Smooth muscle cell (in vitro differentiated cells): ENCODE data around the gene DACH1. TPM values are rescaled to one million over a fixed set of nuclear protein-coding genes. Genes with fewer than 3 reads are reported as not detected.

ENCODE experiments used
- DNase-seq: peaks from one replicate; lab custom pipeline; 2025; ENCODE audit not compliant: unreplicated experiment; lab: John Stamatoyannopoulos, UW
- H2AFZ ChIP-seq: fragments of 200-600 bp; sonication (generic); 2 replicates; pipeline ENCODE4 v1.6.0; 2016; ENCODE audit warnings: antibody characterized with exemption, low read depth, mild to moderate bottlenecking
- H3F3A ChIP-seq: fragments of 200-600 bp; sonication (generic); 2 replicates; pipeline ENCODE4 v1.6.0; 2017; ENCODE audit warnings: antibody characterized with exemption, low read depth
- H3K27ac ChIP-seq: fragments of 200-600 bp; sonication (generic); 2 replicates; pipeline ENCODE4 v1.5.1; 2016; ENCODE audit warnings: low read depth, mild to moderate bottlenecking
- H3K27me3 ChIP-seq: fragments of 200-600 bp; sonication (generic); 2 replicates; pipeline ENCODE4 v1.6.1; 2016; ENCODE audit warnings: low read depth, mild to moderate bottlenecking
- H3K36me3 ChIP-seq: fragments of 200-600 bp; sonication (generic); 2 replicates; pipeline ENCODE4 v1.5.1; 2016; ENCODE audit warnings: low read depth
- H3K4me1 ChIP-seq: fragments of 200-600 bp; sonication (generic); 2 replicates; pipeline ENCODE4 v1.5.1; 2016; ENCODE audit warnings: low read depth
- H3K4me2 ChIP-seq: fragments of 200-600 bp; sonication (generic); 2 replicates; pipeline ENCODE4 v1.6.0; 2016; ENCODE audit warnings: mild to moderate bottlenecking
- H3K4me3 ChIP-seq: fragments of 200-600 bp; sonication (generic); 2 replicates; pipeline ENCODE4 v1.5.1; 2016; ENCODE audit warnings: mild to moderate bottlenecking
- H3K79me2 ChIP-seq: fragments of 200-600 bp; sonication (generic); 2 replicates; pipeline ENCODE4 v1.6.0; 2016; ENCODE audit warnings: low read depth, mild to moderate bottlenecking
- H3K9ac ChIP-seq: fragments of 200-600 bp; sonication (generic); 2 replicates; pipeline ENCODE4 v1.6.0; 2016; ENCODE audit warnings: low read depth
- H3K9me3 ChIP-seq: fragments of 200-600 bp; sonication (generic); replicated peaks from 2 replicates; pipeline ENCODE4 v1.5.1; 2016; ENCODE audit warnings: low read depth
- H4K20me1 ChIP-seq: fragments of 200-600 bp; sonication (generic); 2 replicates; pipeline ENCODE4 v1.6.0; 2016; ENCODE audit warnings: low read depth
- WGBS: methylation state at CpG from one replicate; pipeline ENCODE4 v1.1.7; 2016; ENCODE audit warnings: low lambda C conversion rate; 5-methylcytosine and 5-hydroxymethylcytosine counted together
- polyA plus RNA-seq: library from polyadenylated mRNA; unstranded; fragments of >200 nt; fragmentation: Nextera tagmentation; extraction: Ambion mirVana; gene quantifications from 2 replicates; pipeline ENCODE4 v1.2.1, GENCODE V29; 2016
- total RNA-seq: library from RNA; depleted of rRNA; stranded (reverse); fragments of >200 nt; gene quantifications from 2 replicates; pipeline ENCODE4 v1.2.3, GENCODE V29; 2014
- TF ChIP-seq, protein P1 (sequence below): fragments of 200-600 bp; sonication (generic); IDR thresholded peaks from 2 replicates; pipeline ENCODE4 v1.5.1; 2017; ENCODE audit warnings: borderline replicate concordance, mild to moderate bottlenecking, antibody characterized with exemption; ENCODE audit not compliant: insufficient read depth, poor library complexity, severe bottlenecking

DACH1 gene
- total and polyA plus RNA-seq, 2 experiments from 2014 or later = 0.33 to 1.6 TPM

DNA sequence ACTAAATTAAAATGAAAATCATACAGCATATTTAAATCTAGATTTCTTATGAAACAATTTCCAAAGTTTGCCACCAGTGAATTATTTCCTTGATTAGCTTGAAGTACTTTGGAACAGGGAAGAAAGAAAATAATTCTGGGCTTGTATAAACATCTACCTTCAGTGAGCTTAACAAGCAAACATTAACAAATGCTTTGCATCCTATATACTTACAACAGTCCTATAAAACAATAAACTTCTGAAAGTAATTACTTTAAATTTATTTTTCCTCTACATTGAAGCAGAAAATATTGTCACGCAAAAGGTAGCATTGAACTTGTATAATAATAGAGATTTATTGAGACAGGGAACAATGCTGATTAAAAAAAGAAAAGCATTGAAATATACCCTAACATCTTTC is 164.8 kb downstream of the DACH1 start:
- H3K4me1 ChIP-seq = no peaks in the 10 kb centered on the region
- no peaks in the 10 kb centered on the region for H3K27me3 ChIP-seq
- H3F3A ChIP-seq = no peaks in the 10 kb centered on the region
- TF ChIP-seq, protein P1, sequence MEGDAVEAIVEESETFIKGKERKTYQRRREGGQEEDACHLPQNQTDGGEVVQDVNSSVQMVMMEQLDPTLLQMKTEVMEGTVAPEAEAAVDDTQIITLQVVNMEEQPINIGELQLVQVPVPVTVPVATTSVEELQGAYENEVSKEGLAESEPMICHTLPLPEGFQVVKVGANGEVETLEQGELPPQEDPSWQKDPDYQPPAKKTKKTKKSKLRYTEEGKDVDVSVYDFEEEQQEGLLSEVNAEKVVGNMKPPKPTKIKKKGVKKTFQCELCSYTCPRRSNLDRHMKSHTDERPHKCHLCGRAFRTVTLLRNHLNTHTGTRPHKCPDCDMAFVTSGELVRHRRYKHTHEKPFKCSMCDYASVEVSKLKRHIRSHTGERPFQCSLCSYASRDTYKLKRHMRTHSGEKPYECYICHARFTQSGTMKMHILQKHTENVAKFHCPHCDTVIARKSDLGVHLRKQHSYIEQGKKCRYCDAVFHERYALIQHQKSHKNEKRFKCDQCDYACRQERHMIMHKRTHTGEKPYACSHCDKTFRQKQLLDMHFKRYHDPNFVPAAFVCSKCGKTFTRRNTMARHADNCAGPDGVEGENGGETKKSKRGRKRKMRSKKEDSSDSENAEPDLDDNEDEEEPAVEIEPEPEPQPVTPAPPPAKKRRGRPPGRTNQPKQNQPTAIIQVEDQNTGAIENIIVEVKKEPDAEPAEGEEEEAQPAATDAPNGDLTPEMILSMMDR = no peak
- H3K4me3 ChIP-seq = no peak overlapping the region
- no peaks in the 10 kb centered on the region for H3K36me3 ChIP-seq
- no peaks in the 10 kb centered on the region for H3K9me3 ChIP-seq
- WGBS = 93% methylated on average over 1 of the region's 1 CpG
- DNase-seq = no peak
- no peak overlapping the region for H2AFZ ChIP-seq
- H3K4me2 ChIP-seq = no peak overlapping the region
- H3K27ac ChIP-seq = no peak overlapping the region
- H4K20me1 ChIP-seq = no peaks in the 10 kb centered on the region
- no peaks in the 10 kb centered on the region for H3K79me2 ChIP-seq
- H3K9ac ChIP-seq = no peak overlapping the region

DNA sequence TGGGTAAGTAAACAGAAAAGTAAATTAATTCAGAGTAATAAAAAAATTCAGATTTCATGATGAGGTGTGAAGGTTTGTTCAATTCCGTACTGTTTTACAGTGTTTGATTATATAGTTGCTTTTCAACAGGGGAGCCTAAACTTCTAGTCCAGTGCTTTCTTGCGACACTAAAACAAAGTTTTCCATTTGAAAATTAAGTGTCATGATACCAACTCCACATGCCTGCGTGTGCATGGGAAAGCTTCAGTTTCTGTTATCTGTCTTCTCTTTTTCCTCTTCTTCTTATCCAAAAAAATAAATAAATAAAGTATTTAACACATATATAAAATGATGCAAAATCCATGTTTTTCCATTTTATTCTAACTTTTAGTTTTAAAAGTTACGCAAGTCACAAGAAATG is 165.3 kb downstream of the DACH1 start:
- Histone ChIP-seq H3K9ac (no peak overlapping the region), H3K79me2 (no peaks in the 10 kb centered on the region), H3K4me1 (no peaks in the 10 kb centered on the region), H3K4me2 (no peak overlapping the region), H3K36me3 (no peaks in the 10 kb centered on the region), H3K9me3 (no peaks in the 10 kb centered on the region), H4K20me1 (no peaks in the 10 kb centered on the region), H3K27ac (no peak overlapping the region), H3K4me3 (no peak overlapping the region), H2AFZ (no peak overlapping the region), H3K27me3 (no peaks in the 10 kb centered on the region), H3F3A (no peaks in the 10 kb centered on the region)
- WGBS = 80% methylated on average over 4 of the region's 4 CpGs
- TF ChIP-seq, protein P1 = no peak
- DNase-seq = no peak

DNA sequence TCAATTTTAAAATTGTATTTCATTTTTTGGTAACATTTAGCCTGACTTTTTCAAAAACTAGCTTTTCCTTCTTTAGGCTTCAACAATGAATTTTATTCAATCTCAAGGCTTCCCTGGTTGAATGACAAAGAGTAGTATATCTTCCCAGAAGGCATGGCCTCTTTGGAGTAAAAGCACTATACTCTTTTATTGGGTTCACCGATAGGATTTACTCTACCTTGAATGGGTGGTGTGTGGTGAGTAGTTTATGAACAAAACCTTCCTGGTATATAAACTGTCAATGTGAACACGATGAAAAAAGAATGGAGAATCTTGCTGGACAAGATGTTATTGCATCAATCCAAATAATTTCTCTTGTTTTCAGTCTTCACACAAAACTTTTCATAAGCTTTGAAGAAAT is 167.7 kb downstream of the DACH1 start:
- no peaks in the 10 kb centered on the region for H4K20me1 ChIP-seq
- TF ChIP-seq, protein P1 = no peak
- H3K9me3 ChIP-seq = no peaks in the 10 kb centered on the region
- no peak overlapping the region for H2AFZ ChIP-seq
- H3K79me2 ChIP-seq = no peaks in the 10 kb centered on the region
- H3K4me2 ChIP-seq = no peak overlapping the region
- H3K4me3 ChIP-seq = no peak overlapping the region
- no peaks in the 10 kb centered on the region for H3K36me3 ChIP-seq
- no peak for DNase-seq
- H3K4me1 ChIP-seq = no peaks in the 10 kb centered on the region
- no peaks in the 10 kb centered on the region for H3F3A ChIP-seq
- H3K27me3 ChIP-seq = no peaks in the 10 kb centered on the region
- WGBS = 85% methylated on average over 2 of the region's 2 CpGs
- H3K9ac ChIP-seq = no peak overlapping the region
- H3K27ac ChIP-seq = no peak overlapping the region

DNA sequence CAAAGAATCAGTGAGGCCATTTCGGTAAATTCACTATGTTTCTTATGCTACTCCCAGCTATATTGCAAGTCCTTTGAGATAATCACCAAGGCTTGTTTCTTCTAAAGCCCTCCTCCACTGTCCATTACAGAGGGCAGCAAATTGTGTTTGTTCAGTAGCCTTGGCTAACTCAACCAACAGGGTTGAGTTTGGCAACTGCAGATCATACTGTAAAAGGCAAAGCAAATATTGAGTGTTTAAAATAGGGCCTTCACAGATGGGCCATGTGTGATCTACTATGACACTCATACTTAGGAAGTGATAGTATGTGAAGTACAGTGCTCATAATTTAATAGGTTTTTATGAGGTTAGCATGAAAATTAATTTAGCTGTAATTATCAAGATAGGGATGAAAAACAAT is 171.3 kb downstream of the DACH1 start:
- TF ChIP-seq, protein P1 = no peak
- WGBS = 100% methylated on average over 1 of the region's 1 CpG
- Histone ChIP-seq H3K27me3 (no peaks in the 10 kb centered on the region), H4K20me1 (no peaks in the 10 kb centered on the region), H3K79me2 (no peaks in the 10 kb centered on the region), H2AFZ (no peak overlapping the region), H3K36me3 (no peaks in the 10 kb centered on the region), H3K9me3 (no peaks in the 10 kb centered on the region), H3F3A (no peaks in the 10 kb centered on the region), H3K4me2 (no peak overlapping the region), H3K4me3 (no peak overlapping the region), H3K27ac (no peak overlapping the region), H3K9ac (no peak overlapping the region), H3K4me1 (no peaks in the 10 kb centered on the region)
- no peak for DNase-seq
